ENCODE results near the gene GNA12.

DNA sequence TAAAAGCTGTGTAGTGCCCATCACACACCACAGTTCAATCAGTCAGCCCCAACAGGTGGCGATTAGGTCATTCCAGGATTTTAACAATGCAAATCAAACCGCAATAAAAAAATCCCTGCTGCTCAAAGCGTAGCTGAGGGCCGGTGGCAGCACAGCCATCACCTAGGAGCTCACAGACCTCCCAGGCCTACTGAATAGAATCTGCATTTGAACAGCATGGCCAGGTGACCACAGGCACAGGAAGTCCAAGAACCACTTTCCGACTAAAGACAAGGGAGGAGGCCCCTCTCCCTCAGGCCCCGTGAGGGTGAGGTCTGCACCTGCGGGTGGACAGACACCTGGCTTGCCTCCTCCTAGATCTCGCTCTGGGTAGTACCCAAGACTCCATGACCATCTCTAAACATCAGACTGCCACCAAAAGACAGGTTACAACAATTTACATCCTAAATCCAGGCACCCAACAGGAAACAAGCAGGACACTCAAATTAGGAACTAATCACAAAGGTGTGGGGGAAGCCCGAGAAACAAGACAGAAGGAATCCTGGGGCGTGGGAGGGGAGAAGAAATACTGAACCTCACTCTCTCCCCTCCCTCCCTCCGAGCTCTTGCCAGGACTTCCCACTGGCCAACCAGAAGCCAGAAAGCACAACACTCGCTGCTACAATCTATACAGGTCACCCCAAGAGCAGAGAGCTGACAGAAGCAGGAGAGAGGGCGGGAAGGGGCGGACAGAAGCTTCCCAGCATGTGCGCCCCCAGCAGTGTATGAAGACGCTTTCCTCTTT, 19.2 kb downstream of the GNA12 start:
- TF ChIP-seq, protein P1, sequence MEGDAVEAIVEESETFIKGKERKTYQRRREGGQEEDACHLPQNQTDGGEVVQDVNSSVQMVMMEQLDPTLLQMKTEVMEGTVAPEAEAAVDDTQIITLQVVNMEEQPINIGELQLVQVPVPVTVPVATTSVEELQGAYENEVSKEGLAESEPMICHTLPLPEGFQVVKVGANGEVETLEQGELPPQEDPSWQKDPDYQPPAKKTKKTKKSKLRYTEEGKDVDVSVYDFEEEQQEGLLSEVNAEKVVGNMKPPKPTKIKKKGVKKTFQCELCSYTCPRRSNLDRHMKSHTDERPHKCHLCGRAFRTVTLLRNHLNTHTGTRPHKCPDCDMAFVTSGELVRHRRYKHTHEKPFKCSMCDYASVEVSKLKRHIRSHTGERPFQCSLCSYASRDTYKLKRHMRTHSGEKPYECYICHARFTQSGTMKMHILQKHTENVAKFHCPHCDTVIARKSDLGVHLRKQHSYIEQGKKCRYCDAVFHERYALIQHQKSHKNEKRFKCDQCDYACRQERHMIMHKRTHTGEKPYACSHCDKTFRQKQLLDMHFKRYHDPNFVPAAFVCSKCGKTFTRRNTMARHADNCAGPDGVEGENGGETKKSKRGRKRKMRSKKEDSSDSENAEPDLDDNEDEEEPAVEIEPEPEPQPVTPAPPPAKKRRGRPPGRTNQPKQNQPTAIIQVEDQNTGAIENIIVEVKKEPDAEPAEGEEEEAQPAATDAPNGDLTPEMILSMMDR (IDR thresholded peaks at IDR 0.05) = no peak
- TF ChIP-seq POLR2A (IDR thresholded peaks at IDR 0.05) = no peak
